ENCODE data around the gene CACNA1C. TPM values are rescaled to one million over a fixed set of nuclear protein-coding genes. Genes with fewer than 3 reads are reported as not detected.

CACNA1C gene
- total and polyA plus RNA-seq, 2 of the 4 experiments (the other 2 are of a cell fraction) = 1.6 to 2.6 TPM

DNA sequence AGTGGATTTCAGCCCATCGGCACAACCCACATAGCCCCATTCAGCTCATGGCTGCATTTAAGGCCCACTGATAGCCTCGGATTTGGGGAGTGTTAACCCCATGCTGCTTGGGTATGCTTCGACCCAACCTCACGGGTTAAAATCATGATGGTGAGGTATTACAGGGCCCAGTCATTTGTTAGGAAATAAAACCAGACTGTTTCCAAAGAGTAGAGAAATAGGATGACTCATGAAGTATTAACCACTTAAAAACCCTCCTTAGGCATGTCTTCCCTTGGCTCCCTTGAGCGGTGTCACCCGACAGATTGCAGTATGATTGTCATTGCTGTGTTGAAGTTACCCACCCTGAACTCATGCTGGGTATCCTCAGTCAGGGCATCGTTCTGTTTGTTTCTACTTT, 289.1 kb downstream of the CACNA1C start:
- peak overlapping the region; percentile 65 for H2AK9ac ChIP-seq (replicated peaks; ENCODE audit: low read depth, low read length, poor library complexity)
- peak overlapping the region; percentile 90 for H2BK5ac ChIP-seq (ENCODE audit: low read depth, low read length, poor library complexity, severe bottlenecking)
- H3K9ac ChIP-seq (ENCODE audit: low read depth, low read length) = no peak overlapping the region
- no CpG with 5 or more reads among the region's 7 CpGs for WGBS, 2 experiments (ENCODE audit: extremely low coverage in 2 of 2, insufficient read length in 1 of 2)
- H3K27ac ChIP-seq (ENCODE audit: insufficient read depth, low read length) = peak overlapping the region; percentile 69
- H3K4ac ChIP-seq (ENCODE audit: low read depth, low read length) = peak overlapping the region; percentile 99
- H4K20me1 ChIP-seq (ENCODE audit: insufficient read depth, low read length) = no peaks in the 10 kb centered on the region
- no peak overlapping the region for H3K4me3 ChIP-seq (ENCODE audit: insufficient read depth, low read depth, low read length)
- H4K91ac ChIP-seq (ENCODE audit: insufficient read depth, low read depth, low read length) = peak overlapping the region; percentile 93
- H3K4me1 ChIP-seq (ENCODE audit: control insufficient read depth, insufficient read depth, low read length) = peaks cover 40% of the 10 kb centered on the region
- H2AFZ ChIP-seq (replicated peaks; ENCODE audit: low read length, poor library complexity) = peak overlapping the region; percentile 83
- peak overlapping the region; percentile 100 for H2AK5ac ChIP-seq (ENCODE audit: low read depth, low read length)
- intact Hi-C loops (cut with micrococcal nuclease) = no loop called here
- ChIA-PET CTCF (interaction anchor here (0.6 kb wide), 1 partner anchor 266 kb away, joined by 4 read pairs; no protein-coding TSS in a partner anchor), POLR2A (ENCODE audit: unreplicated experiment) (no interaction called here)
- peak overlapping the region; percentile 98 for H3K14ac ChIP-seq (replicated peaks; ENCODE audit: low read depth, low read length)
- peaks cover 0 to 42% of the 10 kb centered on the region in 2 experiments for H3K79me1 ChIP-seq (ENCODE audit: low read depth in 1 of 2, low read length in 2 of 2)
- peaks cover 37% of the 10 kb centered on the region for H3K9me1 ChIP-seq (ENCODE audit: insufficient read depth, low read length)
- H3K56ac ChIP-seq (ENCODE audit: extremely low read depth, insufficient read depth, low read length) = peak overlapping the region; percentile 24; the same call in 1 of the 2 replicates
- dilution Hi-C loops (cut with HindIII; ENCODE audit: low sequenced_read_pairs, unreplicated experiment) = no loop called here
- no peaks in the 10 kb centered on the region for H3K27me3 ChIP-seq (ENCODE audit: control insufficient read depth, insufficient read depth, low read length)
- peak overlapping the region; percentile 81 for H4K5ac ChIP-seq (ENCODE audit: low read depth, low read length)
- H4K8ac ChIP-seq (ENCODE audit: low read depth in 2 of 2, low read length in 2 of 2) = peak overlapping the region; percentile 67 to 90
- BruUV-seq (replicated peaks) = no TSS peak
- in situ Hi-C loops (cut with MboI; ENCODE audit: low sequenced_read_pairs) = no loop called here
- peak overlapping the region; percentile 48 for H3K4me2 ChIP-seq (ENCODE audit: low read depth, low read length)
- DNase-seq (peak; percentile 89), ATAC-seq (ENCODE audit: low read depth) (peak; percentile 74)
- H3K9me3 ChIP-seq (ENCODE audit: control insufficient read depth, insufficient read depth, low read length) = no peaks in the 10 kb centered on the region
- peak overlapping the region; percentile 93 for H2BK15ac ChIP-seq (ENCODE audit: low read depth, low read length)
- H2BK120ac ChIP-seq (ENCODE audit: low read depth, low read length) = peak overlapping the region; percentile 98
- no peaks in the 10 kb centered on the region for H3K36me3 ChIP-seq (ENCODE audit: control insufficient read depth, insufficient read depth, low read length)
- H3K23ac ChIP-seq (ENCODE audit: low read depth, low read length) = peak overlapping the region; percentile 92
- peak overlapping the region; percentile 99 for H2BK20ac ChIP-seq (ENCODE audit: low read depth, low read length)
- TF ChIP-seq RCOR1 (IDR thresholded peaks at IDR 0.05; ENCODE audit: insufficient replicate concordance, low read length) (no peak), RFX5 (IDR thresholded peaks at IDR 0.05; ENCODE audit: low read depth, low read length) (no peak), BHLHE40 (IDR thresholded peaks at IDR 0.05; ENCODE audit: low read depth, low read length) (peak; percentile 77), MAFK (IDR thresholded peaks at IDR 0.05; ENCODE audit: low read depth, low read length) (no peak), SMC3 (IDR thresholded peaks at IDR 0.05; ENCODE audit: low read depth, low read length) (no peak), RAD21 (IDR thresholded peaks at IDR 0.05; ENCODE audit: low read length) (no peak), NFE2L2 (IDR thresholded peaks at IDR 0.05; ENCODE audit: low read depth, low read length) (peak; percentile 61; the same call in 1 of the 2 replicates), MXI1 (IDR thresholded peaks at IDR 0.05; ENCODE audit: borderline replicate concordance, low read depth, low read length) (0 out of 2 replicates have a peak, but pooled peaks have one; percentile 13), POLR2A (IDR thresholded peaks at IDR 0.05; ENCODE audit: low read depth, low read length) (no peak), FOS (IDR thresholded peaks at IDR 0.05; ENCODE audit: low read depth, low read length) (peak; percentile 95), CEBPB (IDR thresholded peaks at IDR 0.05; ENCODE audit: low read depth, low read length) (peak; percentile 95)
- TF ChIP-seq, protein P1, sequence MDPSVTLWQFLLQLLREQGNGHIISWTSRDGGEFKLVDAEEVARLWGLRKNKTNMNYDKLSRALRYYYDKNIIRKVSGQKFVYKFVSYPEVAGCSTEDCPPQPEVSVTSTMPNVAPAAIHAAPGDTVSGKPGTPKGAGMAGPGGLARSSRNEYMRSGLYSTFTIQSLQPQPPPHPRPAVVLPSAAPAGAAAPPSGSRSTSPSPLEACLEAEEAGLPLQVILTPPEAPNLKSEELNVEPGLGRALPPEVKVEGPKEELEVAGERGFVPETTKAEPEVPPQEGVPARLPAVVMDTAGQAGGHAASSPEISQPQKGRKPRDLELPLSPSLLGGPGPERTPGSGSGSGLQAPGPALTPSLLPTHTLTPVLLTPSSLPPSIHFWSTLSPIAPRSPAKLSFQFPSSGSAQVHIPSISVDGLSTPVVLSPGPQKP (IDR thresholded peaks at IDR 0.05; ENCODE audit: borderline replicate concordance, low read depth, low read length) = no peak
- H3K18ac ChIP-seq (ENCODE audit: low read depth, low read length) = peak overlapping the region; percentile 94

Data from IMR-90 (cell line).